HG02678 (cell line): ENCODE results near the gene PRRC2A.

Source experiments
- ATAC-seq: cut with Tn5 transposase; IDR thresholded peaks from one replicate; pipeline ENCODE4 v1.9.1; 2021; ENCODE audit warnings: mild to moderate bottlenecking, moderate library complexity; ENCODE audit not compliant: unreplicated experiment

PRRC2A gene

GRCh38 chr6:31645325-31645724 lies 24.8 kb downstream of the PRRC2A start:
- no peak for ATAC-seq

GRCh38 chr6:31651602-31652191 lies 31.2 kb downstream of the PRRC2A start:
- ATAC-seq = peak; percentile 25

GRCh38 chr6:31652925-31653724 lies 32.6 kb downstream of the PRRC2A start:
- ATAC-seq = peak; percentile 61

- no peak for ATAC-seq
Measured at GRCh38 chr6:31654574-31655348, 34.2 kb downstream of the PRRC2A start.

GRCh38 chr6:31655349-31656237 lies 35.1 kb downstream of the PRRC2A start, which contains the start of gene APOM:
APOM (plus strand) TSS chr6:31655894; CDS start chr6:31655967, 73 bp downstream.
- no peak for ATAC-seq

- no peak for ATAC-seq
Measured at GRCh38 chr6:31657406-31658157, 37.1 kb downstream of the PRRC2A start.

GRCh38 chr6:31658158-31658688 lies 37.7 kb downstream of the PRRC2A start:
- no peak for ATAC-seq

GRCh38 chr6:31658983-31659648 lies 38.6 kb downstream of the PRRC2A start:
- no peak for ATAC-seq

- no peak for ATAC-seq
Measured at GRCh38 chr6:31659649-31660380, 39.3 kb downstream of the PRRC2A start.

GRCh38 chr6:31660381-31661261 lies 40.1 kb downstream of the PRRC2A start, which contains the start of gene C6orf47:
C6orf47 (minus strand) TSS chr6:31660778; CDS start chr6:31659947, 831 bp downstream.
- ATAC-seq = peak; percentile 61

GRCh38 chr6:31661262-31662123 lies 41.0 kb downstream of the PRRC2A start:
- ATAC-seq = no peak

GRCh38 chr6:31662124-31662723 lies 41.7 kb downstream of the PRRC2A start:
- ATAC-seq = no peak

- ATAC-seq = no peak
Measured at GRCh38 chr6:31663126-31663960, 42.8 kb downstream of the PRRC2A start.

- no peak for ATAC-seq
Measured at GRCh38 chr6:31663961-31664789, 43.7 kb downstream of the PRRC2A start.
